Measurements from ENCODE around the gene NAGS. TPM values are rescaled to one million over a fixed set of nuclear protein-coding genes. Genes with fewer than 3 reads are reported as not detected.
"Not testable (repeated sequence)": the region's sequence is repeated elsewhere in the genome, so short reads cannot be mapped to it uniquely, and the experiment has no call there.

NAGS gene
- total and polyA plus RNA-seq, 7 donors = 0.10 to 13.5 (median 0.20) TPM; not detected in 2

DNA sequence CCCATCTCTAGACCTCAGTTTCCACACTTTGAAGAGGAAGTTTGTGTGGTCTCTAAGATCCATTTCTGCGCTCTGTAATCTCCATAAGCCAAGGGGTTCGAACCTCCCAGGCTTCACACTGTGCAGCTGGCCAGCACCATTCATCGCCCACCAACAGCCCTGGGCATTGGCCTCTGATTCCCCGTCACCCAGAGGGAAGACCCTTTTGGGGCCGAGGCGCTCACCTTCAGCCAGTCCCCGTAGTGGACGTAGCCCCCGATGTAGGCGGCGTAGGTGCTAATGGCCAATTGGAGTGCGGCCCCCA, 9.7 kb downstream of the NAGS start:
- Histone ChIP-seq H3K27me3 (ENCODE audit: insufficient read depth in 3 of 3, low read length in 2 of 3) (no peaks in the 10 kb centered on the region), H3K4me3 (peak overlapping the region; percentile 95), H3K27ac (peak overlapping the region; percentile 82), H3K4me1 (peaks cover 4% of the 10 kb centered on the region), H3K9me3 (no peaks in the 10 kb centered on the region), H3K36me3 (ENCODE audit: insufficient read depth in 1 of 2, low read depth in 1 of 2) (peaks cover 0 to 24% of the 10 kb centered on the region in 2 donors)
- WGBS, 3 donors = 9 to 11% (median 10%) methylated on average over 12 of the region's 12 CpGs
- peak in 2 of 4 donors; percentile 6 to 19 for ATAC-seq
- no peak for DNase-seq
- TF ChIP-seq, protein P1, sequence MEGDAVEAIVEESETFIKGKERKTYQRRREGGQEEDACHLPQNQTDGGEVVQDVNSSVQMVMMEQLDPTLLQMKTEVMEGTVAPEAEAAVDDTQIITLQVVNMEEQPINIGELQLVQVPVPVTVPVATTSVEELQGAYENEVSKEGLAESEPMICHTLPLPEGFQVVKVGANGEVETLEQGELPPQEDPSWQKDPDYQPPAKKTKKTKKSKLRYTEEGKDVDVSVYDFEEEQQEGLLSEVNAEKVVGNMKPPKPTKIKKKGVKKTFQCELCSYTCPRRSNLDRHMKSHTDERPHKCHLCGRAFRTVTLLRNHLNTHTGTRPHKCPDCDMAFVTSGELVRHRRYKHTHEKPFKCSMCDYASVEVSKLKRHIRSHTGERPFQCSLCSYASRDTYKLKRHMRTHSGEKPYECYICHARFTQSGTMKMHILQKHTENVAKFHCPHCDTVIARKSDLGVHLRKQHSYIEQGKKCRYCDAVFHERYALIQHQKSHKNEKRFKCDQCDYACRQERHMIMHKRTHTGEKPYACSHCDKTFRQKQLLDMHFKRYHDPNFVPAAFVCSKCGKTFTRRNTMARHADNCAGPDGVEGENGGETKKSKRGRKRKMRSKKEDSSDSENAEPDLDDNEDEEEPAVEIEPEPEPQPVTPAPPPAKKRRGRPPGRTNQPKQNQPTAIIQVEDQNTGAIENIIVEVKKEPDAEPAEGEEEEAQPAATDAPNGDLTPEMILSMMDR (IDR thresholded peaks at IDR 0.05) = no peak
- intact Hi-C loops (cut with DNase I) = loop anchor here in 1 of 2 donors (10.0 kb wide), 1 partner anchor 101 kb away; no protein-coding TSS in a partner anchor

DNA sequence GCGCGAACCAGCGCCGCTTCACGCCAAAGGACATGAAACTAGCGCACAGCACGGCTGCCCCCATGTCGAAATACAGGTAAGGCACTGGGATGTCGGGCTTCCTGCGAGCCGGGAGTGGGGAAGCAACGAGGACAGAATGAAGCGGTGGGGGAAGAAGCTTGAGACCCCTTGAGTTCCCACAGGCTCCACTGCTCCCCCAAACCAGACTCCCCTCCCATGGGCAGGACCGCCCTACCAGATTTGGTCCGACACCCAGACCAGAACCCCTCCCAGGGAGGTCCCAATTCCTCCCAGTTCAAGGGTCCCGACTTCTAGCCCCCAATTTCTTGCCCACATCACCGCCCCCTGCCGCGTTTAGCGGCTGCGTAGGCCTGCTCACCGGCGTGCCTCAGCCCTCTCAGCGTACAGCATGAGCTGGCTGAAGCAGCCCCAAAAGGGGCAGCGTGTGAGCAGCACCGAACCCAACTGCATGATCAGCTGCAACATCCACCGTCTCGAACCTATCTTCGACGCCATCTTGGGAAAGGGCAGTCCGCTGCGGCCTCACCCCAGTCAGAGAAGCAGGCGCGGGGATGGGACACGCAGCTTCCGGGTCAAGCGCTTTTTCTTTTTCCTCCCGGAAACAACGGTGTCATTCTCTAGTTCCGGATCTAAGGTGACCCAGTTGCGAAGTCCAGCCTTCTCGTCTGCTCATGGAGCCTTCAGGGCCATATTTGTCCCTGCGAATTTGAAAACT, 10.2 kb downstream of the NAGS start, which contains the start of gene TMEM101:
Gene TMEM101 (minus strand): TSS at position 527 of the 736 bp plus-strand sequence. CDS start 11 bp downstream, at position 516.
- TF ChIP-seq, protein P1 (IDR thresholded peaks at IDR 0.05) = no peak
- Histone ChIP-seq H3K4me3 (peak within 1 kb of the TSS; percentile 95), H3K27ac (peak within 1 kb of the TSS; percentile 82), H3K27me3 (ENCODE audit: insufficient read depth in 3 of 3, low read length in 2 of 3) (no peaks in the 10 kb centered on the region), H3K36me3 (ENCODE audit: insufficient read depth in 1 of 2, low read depth in 1 of 2) (peaks cover 0 to 19% of the 10 kb centered on the region in 2 donors), H3K9me3 (no peaks in the 10 kb centered on the region), H3K4me1 (peaks cover 4% of the 10 kb centered on the region)
- ATAC-seq = peak; percentile 93 to 98 (median 96)
- intact Hi-C loops (cut with DNase I) = loop anchor here in 1 of 2 donors (10.0 kb wide), 1 partner anchor 100 kb away; no protein-coding TSS in a partner anchor
- WGBS, 3 donors = 1% methylated on average over 38 to 43 of the region's 43 CpGs
- DNase-seq = peak; percentile 91 to 95

DNA sequence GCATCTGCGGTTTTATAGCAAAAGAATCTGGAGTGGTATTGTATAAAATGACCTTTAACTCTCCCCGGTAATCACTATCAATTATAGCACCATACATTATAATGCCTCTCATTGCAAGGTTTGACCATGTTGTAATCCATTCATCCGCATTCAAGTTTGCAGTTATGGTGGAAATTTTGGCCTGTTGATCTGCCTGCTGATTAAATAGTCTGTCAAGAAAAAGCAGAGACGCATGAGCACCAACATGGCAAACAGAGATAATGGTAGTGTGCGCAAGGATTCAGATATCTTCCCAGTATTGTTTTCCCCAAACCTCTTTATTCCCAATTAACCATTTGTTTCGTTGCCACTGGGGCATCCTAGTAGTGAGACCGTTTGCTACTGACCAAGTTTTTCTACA, 16.8 kb downstream of the NAGS start:
- H3K9me3 ChIP-seq; H3K4me3 ChIP-seq; ATAC-seq; H3K4me1 ChIP-seq; intact Hi-C loops (cut with DNase I); H3K27ac ChIP-seq; DNase-seq; H3K27me3 ChIP-seq (ENCODE audit: insufficient read depth in 3 of 3, low read length in 2 of 3): not testable (repeated sequence)
- peaks cover 0 to 20% of the 10 kb centered on the region in 2 donors for H3K36me3 ChIP-seq (ENCODE audit: insufficient read depth in 1 of 2, low read depth in 1 of 2)
- WGBS, 3 donors = 87 to 94% (median 90%) methylated on average over 7 of the region's 7 CpGs

DNA sequence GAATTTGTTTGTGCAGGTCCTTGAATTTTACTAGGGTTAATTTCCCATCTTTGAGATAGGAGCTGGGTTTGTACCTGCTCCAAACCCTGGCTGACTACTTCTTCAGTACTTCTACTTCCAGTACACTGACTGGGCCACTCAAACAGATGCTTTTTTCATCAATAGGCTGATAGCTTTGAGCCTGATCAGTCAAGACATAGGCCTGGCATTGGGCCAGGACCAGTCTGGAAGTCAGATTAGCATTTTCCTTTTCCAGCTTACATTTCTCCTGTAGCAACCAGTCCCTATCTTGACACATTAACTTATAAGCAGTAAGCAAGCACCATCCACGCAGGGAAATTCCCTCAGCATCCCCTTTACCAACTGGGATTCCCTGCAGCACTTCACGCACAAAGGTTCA, 17.8 kb downstream of the NAGS start:
- whole genome bisulfite sequencing, 3 donors = 89 to 93% (median 93%) methylated on average over 2 of the region's 2 CpGs
- H3K27ac ChIP-seq = no peak overlapping the region
- intact Hi-C loops (cut with DNase I) = no loop called here
- H3K4me1 ChIP-seq = no peaks in the 10 kb centered on the region
- no peak overlapping the region for H3K4me3 ChIP-seq
- DNase-seq (no peak), ATAC-seq (no peak)
- H3K9me3 ChIP-seq = no peaks in the 10 kb centered on the region
- TF ChIP-seq, protein P1 (IDR thresholded peaks at IDR 0.05) = no peak
- peaks cover 0 to 20% of the 10 kb centered on the region in 2 donors for H3K36me3 ChIP-seq (ENCODE audit: insufficient read depth in 1 of 2, low read depth in 1 of 2)
- H3K27me3 ChIP-seq (ENCODE audit: insufficient read depth in 3 of 3, low read length in 2 of 3) = no peaks in the 10 kb centered on the region

DNA sequence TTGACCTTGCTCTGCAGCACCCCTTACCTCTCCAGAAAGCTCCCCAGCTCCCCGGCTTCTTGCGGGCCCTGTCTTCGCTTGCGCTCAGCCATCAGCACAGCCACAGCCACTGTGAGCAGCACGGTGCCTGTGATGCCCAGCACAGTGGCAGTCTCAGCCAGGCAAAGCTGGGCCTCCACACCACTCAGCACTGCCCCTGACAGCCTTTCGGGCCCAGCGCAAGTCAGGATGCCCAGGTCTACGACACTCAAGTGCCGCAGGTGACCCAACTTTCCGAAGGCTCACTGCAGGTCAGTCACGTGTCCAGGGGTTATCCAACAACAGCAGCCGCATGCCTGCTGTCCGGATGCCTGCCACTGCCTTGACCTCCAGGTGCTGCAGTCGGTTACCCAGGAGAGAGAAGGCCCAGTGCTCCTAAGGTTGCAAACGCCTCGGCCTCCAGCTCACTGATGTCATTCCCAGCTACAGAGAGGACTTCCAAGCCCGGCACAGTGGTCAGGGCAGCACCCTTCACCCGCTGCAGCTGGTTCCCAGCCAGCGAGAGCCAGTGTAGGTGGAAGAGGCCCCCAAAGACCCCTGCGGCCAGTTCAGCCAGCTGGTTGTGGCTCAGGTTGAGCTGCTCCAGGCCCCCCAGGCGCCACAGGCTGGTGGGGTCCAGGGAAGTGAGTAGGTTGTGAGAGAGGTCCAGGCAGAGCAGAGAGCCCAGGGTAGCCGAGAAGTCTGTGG, 19.3 kb downstream of the NAGS start:
- Histone ChIP-seq H3K9me3 (no peaks in the 10 kb centered on the region), H3K36me3 (ENCODE audit: insufficient read depth in 1 of 2, low read depth in 1 of 2) (peaks cover 0 to 30% of the 10 kb centered on the region in 2 donors), H3K27me3 (ENCODE audit: insufficient read depth in 3 of 3, low read length in 2 of 3) (no peaks in the 10 kb centered on the region), H3K4me1 (no peaks in the 10 kb centered on the region), H3K27ac (no peak overlapping the region), H3K4me3 (no peak overlapping the region)
- ATAC-seq = peak in 1 of 4 donors; percentile 13
- TF ChIP-seq, protein P1 (IDR thresholded peaks at IDR 0.05) = no peak
- peak in 1 of 2 donors; percentile 23 for DNase-seq
- intact Hi-C loops (cut with DNase I) = no loop called here
- WGBS, 3 donors = 87 to 91% (median 90%) methylated on average over 22 of the region's 22 CpGs
